Breast epithelium (tissue), 4 donors: ENCODE data around the gene LAIR2. TPM values are rescaled to one million over a fixed set of nuclear protein-coding genes. Genes with fewer than 3 reads are reported as not detected.

Source experiments
- DNase-seq, 2 donors: peaks; one replicate each; pipeline ENCODE4 v3.0.0-alpha.2; 2019; ENCODE audit warnings: low spot score in 2 of 2
- H3K27ac ChIP-seq, 2 donors: fragments of 200-600 bp; sonication (generic) in 1 of 2; one replicate each; pipeline ENCODE4 v1.5.1; 2016 to 2019; ENCODE audit warnings: mild to moderate bottlenecking in 1 of 2
- H3K27me3 ChIP-seq, 2 donors: fragments of 200-600 bp; sonication (generic) in 1 of 2; one replicate each; pipeline versions ENCODE4 v1.5.1 to v1.6.0; 2017 to 2019; ENCODE audit warnings: control low read depth in 1 of 2, mild to moderate bottlenecking in 1 of 2
- H3K36me3 ChIP-seq: fragments of 200-600 bp; one replicate; pipeline ENCODE4 v1.5.1; 2019
- H3K4me1 ChIP-seq, 2 donors: fragments of 200-600 bp; sonication (generic); one replicate each; pipeline ENCODE4 v1.5.1; 2016 to 2019; ENCODE audit warnings: control low read depth in 1 of 2
- H3K4me3 ChIP-seq, 3 donors: fragments of 200-600 bp; sonication (generic); 1 replicate in 2 of 3; 2 replicates in 1 of 3; pipeline ENCODE4 v1.5.1; 2016 to 2019; ENCODE audit warnings: mild to moderate bottlenecking in 3 of 3, moderate library complexity in 2 of 3
- H3K9me3 ChIP-seq, 2 donors: fragments of 200-600 bp; sonication (generic) in 1 of 2; one replicate each; pipeline ENCODE4 v1.5.1; 2016 to 2019; ENCODE audit warnings: control low read depth in 1 of 2
- CTCF ChIP-seq, 3 donors: fragments of 450-650 bp; IDR thresholded peaks; one replicate each; pipeline ENCODE4 v1.5.1; 2016 to 2017; ENCODE audit warnings: antibody characterized with exemption in 3 of 3, mild to moderate bottlenecking in 3 of 3, moderate library complexity in 3 of 3
- POLR2A ChIP-seq: fragments of 450-650 bp; IDR thresholded peaks from one replicate; pipeline ENCODE4 v1.6.1; 2016; ENCODE audit warnings: antibody characterized with exemption, mild to moderate bottlenecking, moderate library complexity
- POLR2AphosphoS5 ChIP-seq, 3 donors: sonication (generic); formaldehyde crosslinking; IDR thresholded peaks; one replicate each; pipeline ENCODE4 v1.6.1; 2017; ENCODE audit warnings: antibody characterized with exemption in 3 of 3
- intact Hi-C: fragments of 100-400 bp; cut with DNase I; formaldehyde crosslinking; loops from one replicate; pipeline ENCODE4 v1.15.1; 2023; ENCODE audit warnings: low total_unique reads
- total RNA-seq, 3 donors: library from RNA; depleted of rRNA; stranded (reverse); fragments of >200 nt; gene quantifications; one replicate each; pipeline ENCODE4 v1.1.0, GENCODE V29; 2016

The LAIR2 gene
- total RNA-seq, 3 donors from 2014 or later = not detected

DNA sequence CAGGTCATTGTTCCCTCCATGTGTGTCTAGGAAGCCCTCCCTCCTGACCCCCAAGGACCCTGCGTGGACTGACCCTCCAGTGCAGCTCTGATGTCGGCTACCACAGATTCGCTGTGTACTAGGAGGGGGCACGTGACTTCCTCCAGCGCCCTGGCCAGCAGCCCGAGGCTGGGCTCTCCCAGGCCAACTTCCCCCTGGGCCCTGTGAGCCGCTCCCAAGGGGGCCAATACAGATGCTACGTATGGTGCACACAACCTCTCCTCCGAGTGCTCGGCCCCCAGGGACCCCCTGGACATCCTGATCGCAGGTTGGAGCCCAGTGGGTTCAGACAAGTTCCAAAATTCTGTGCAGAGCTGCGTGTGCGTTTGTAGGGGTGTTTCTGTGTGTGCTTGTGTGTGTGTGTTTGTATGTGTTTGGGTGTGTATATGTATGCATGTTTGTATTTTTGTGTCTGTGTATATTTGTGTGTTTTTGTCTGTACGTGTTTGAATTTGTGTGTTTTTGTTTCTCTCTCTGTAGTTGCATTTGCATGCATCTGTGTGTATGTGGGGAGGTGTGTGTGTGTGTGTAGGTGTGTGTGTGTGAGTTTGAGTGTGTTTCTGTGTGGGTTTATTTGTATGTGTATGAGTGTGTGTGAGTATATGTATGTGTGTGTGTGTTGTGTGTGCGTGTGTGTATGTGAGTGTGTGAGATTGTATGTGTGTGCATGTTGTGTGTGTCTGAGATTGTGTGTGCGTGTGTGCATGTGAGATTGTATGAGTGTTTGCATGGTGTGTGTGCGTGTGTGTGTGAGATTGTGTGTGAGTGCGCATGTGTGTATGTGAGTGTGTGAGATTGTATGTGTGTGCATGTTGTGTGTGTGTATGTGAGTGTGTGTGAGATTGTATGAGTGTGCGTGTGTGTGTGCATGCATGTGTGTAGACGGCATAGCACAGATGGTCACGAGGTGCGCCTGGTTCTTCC lies 49.6 kb downstream of the LAIR2 start:
- Histone ChIP-seq H3K9me3 (no peaks in the 10 kb centered on the region), H3K4me1 (no peaks in the 10 kb centered on the region), H3K27me3 (peaks cover 0 to 10% of the 10 kb centered on the region in 2 donors), H3K4me3 (no peak overlapping the region), H3K36me3 (no peaks in the 10 kb centered on the region), H3K27ac (no peak overlapping the region)
- TF ChIP-seq POLR2AphosphoS5 (IDR thresholded peaks at IDR 0.05) = no peak
- no peak for TF ChIP-seq POLR2A
- no peak for TF ChIP-seq CTCF (IDR thresholded peaks at IDR 0.05)
- intact Hi-C loops = no loop called here
- no peak for DNase-seq

DNA sequence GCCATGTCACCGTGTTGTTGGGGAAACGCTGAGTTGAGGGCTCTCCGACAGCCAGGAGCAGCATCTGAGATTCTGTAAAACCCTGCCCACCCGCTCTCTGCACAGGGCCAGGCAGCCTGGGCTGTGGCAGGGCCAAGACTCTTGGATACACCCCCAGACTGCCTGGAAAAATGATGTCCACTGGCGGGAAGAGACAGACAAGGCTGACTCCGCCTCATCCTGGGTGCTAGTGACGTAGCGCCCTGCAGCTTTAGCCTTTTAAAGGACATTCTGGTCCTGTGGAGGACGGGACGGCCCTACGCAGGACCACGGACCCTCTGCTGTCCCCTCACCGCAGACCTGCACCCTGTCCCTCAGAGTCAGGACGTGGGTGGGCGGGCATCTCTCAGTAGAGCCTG lies 50.3 kb downstream of the LAIR2 start:
- intact Hi-C loops = no loop called here
- no peak for TF ChIP-seq CTCF (IDR thresholded peaks at IDR 0.05)
- no peak for TF ChIP-seq POLR2A
- TF ChIP-seq POLR2AphosphoS5 (IDR thresholded peaks at IDR 0.05) = no peak

GRCh38 chr19:54554006-54554405 lies 51.4 kb downstream of the LAIR2 start:
- Histone ChIP-seq H3K27me3 (peaks cover 0 to 12% of the 10 kb centered on the region in 2 donors), H3K36me3 (no peaks in the 10 kb centered on the region), H3K4me3 (no peak overlapping the region), H3K27ac (no peak overlapping the region), H3K9me3 (no peaks in the 10 kb centered on the region), H3K4me1 (no peaks in the 10 kb centered on the region)
- TF ChIP-seq POLR2A (no peak), POLR2AphosphoS5 (IDR thresholded peaks at IDR 0.05) (no peak), CTCF (IDR thresholded peaks at IDR 0.05) (no peak)
- no peak for DNase-seq
- intact Hi-C loops = no loop called here

More for the DNA sequence above, 50.3 kb downstream of the LAIR2 start:
- no peak for DNase-seq
- H3K4me1 ChIP-seq = no peaks in the 10 kb centered on the region
- no peaks in the 10 kb centered on the region for H3K9me3 ChIP-seq
- H3K4me3 ChIP-seq = no peak overlapping the region
- H3K27ac ChIP-seq = no peak overlapping the region
- peaks cover 0 to 10% of the 10 kb centered on the region in 2 donors for H3K27me3 ChIP-seq
- H3K36me3 ChIP-seq = no peaks in the 10 kb centered on the region

DNA sequence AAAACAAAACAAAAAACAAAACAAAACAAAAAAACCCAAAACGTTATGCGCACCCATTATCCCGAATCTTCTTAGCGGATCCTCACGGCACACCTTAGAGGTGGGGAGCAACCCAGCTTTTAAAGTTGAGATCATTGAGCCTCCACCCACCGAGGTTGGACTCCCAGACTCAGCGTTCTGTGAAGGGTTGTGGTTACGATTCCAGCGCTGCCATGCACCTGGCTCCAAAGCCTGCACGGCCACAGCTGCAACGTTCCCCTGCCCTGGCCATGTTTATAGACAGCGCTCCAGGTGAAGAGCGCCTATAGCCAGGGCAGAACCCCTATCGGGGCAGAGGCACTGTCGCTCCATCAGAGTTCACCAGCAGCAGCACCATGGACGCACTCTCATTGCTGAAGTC lies 52.3 kb downstream of the LAIR2 start:
- DNase-seq = no peak

More for the DNA sequence above, 52.3 kb downstream of the LAIR2 start:
- H3K27ac ChIP-seq = no peak overlapping the region
- H3K36me3 ChIP-seq = no peaks in the 10 kb centered on the region
- peaks cover 0 to 15% of the 10 kb centered on the region in 2 donors for H3K27me3 ChIP-seq
- H3K4me3 ChIP-seq = no peak overlapping the region
- no peaks in the 10 kb centered on the region for H3K9me3 ChIP-seq
- no peak for TF ChIP-seq POLR2AphosphoS5 (IDR thresholded peaks at IDR 0.05)
- TF ChIP-seq POLR2A = no peak
- no peak for TF ChIP-seq CTCF (IDR thresholded peaks at IDR 0.05)
- intact Hi-C loops = no loop called here
- no peaks in the 10 kb centered on the region for H3K4me1 ChIP-seq
